Prostate gland (tissue), 2 donors: ENCODE results near the gene SMOC1. TPM values are rescaled to one million over a fixed set of nuclear protein-coding genes. Genes with fewer than 3 reads are reported as not detected.

ENCODE experiments used
- DNase-seq: peaks from one replicate; pipeline ENCODE4 v3.0.0-alpha.2; 2019; ENCODE audit warnings: low spot score
- H3K27ac ChIP-seq, 2 donors: fragments of 200-600 bp; sonication (generic); 2 replicates each; pipeline ENCODE4 v1.5.1; 2017 to 2019
- H3K27me3 ChIP-seq: fragments of 200-600 bp; sonication (generic); replicated peaks from 2 replicates; pipeline ENCODE4 v1.5.1; 2019; ENCODE audit not compliant: insufficient read depth
- H3K36me3 ChIP-seq, 2 donors: fragments of 200-600 bp; sonication (generic); 1 replicate in 1 of 2; 2 replicates in 1 of 2; pipeline versions ENCODE4 v1.5.1 to v1.8.1; 2017 to 2019
- H3K4me1 ChIP-seq: fragments of 200-600 bp; sonication (generic); replicated peaks from 2 replicates; pipeline ENCODE4 v1.5.1; 2019
- H3K4me3 ChIP-seq, 2 donors: fragments of 200-600 bp; sonication (generic); 2 replicates each; pipeline ENCODE4 v1.5.1; 2017 to 2019
- H3K9me3 ChIP-seq: fragments of 200-600 bp; sonication (generic); 2 replicates; pipeline ENCODE4 v1.5.1; 2017
- CTCF ChIP-seq, 4 experiments: fragments of 200-600 bp in 2 of 4; fragments of 450-650 bp in 2 of 4; sonication (generic) in 2 of 4; IDR thresholded peaks; 1 replicate in 3 of 4; 2 replicates in 1 of 4; pipeline ENCODE4 v1.5.1; 2016 to 2019; ENCODE audit warnings: antibody characterized with exemption in 4 of 4, mild to moderate bottlenecking in 2 of 4, moderate library complexity in 2 of 4
- POLR2A ChIP-seq: fragments of 450-650 bp; IDR thresholded peaks from one replicate; pipeline ENCODE4 v1.6.1; 2016; ENCODE audit warnings: antibody characterized with exemption, mild to moderate bottlenecking
- POLR2AphosphoS5 ChIP-seq: sonication (generic); formaldehyde crosslinking; IDR thresholded peaks from one replicate; pipeline ENCODE4 v1.6.1; 2017; ENCODE audit warnings: antibody characterized with exemption
- WGBS: methylation state at CpG from one replicate; pipeline ENCODE4 v1.1.5; 2018; 5-methylcytosine and 5-hydroxymethylcytosine counted together
- intact Hi-C: fragments of 100-400 bp; cut with DNase I; formaldehyde crosslinking; loops from one replicate; pipeline ENCODE4 v1.14.2; 2022
- total RNA-seq, 2 donors: library from RNA; depleted of rRNA; stranded (reverse); fragments of >200 nt; gene quantifications; one replicate each; pipeline ENCODE4 v1.1.0, GENCODE V29; 2016

Gene SMOC1
- total RNA-seq, 2 donors from 2014 or later: 3.7 to 187 TPM

DNA sequence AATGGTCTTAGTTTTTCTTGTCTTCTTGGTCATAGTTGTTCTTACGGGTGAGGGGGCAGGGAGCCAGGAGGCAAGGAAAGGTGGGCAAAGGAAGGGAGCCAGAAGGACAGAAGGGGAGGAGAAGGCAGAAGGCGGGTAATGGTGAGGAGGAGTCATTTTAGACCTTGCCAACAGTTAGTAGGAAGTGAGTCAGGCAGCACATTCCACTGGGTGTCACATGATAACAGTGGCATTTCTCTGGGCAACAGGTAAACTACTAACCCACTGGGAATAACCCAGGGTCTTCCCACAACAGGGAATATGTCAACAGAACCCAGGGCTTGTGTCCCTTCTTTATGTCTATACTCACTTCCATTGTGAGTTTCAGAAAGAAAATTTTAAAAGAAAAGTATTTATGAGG lies 181.9 kb downstream of the SMOC1 start:
- no peak for TF ChIP-seq CTCF (IDR thresholded peaks at IDR 0.05)
- TF ChIP-seq POLR2AphosphoS5: no peak
- no peak for TF ChIP-seq POLR2A
- WGBS: 56% methylated on average over 2 of the region's 2 CpGs
- Histone ChIP-seq H3K27ac (no peak overlapping the region), H3K4me3 (no peak overlapping the region), H3K36me3 (no peaks in the 10 kb centered on the region), H3K27me3 (no peaks in the 10 kb centered on the region), H3K9me3 (no peaks in the 10 kb centered on the region), H3K4me1 (no peaks in the 10 kb centered on the region)
- DNase-seq: no peak
- intact Hi-C loops: no loop called here

GRCh38 chr14:70064136-70064865 lies 185.1 kb downstream of the SMOC1 start:
- 60% methylated on average over 11 of the region's 11 CpGs for WGBS
- H3K4me1 ChIP-seq: no peaks in the 10 kb centered on the region
- TF ChIP-seq POLR2A: no peak
- no peak for TF ChIP-seq POLR2AphosphoS5
- no peak for TF ChIP-seq CTCF (IDR thresholded peaks at IDR 0.05)
- H3K4me3 ChIP-seq: no peak overlapping the region
- DNase-seq: no peak
- H3K36me3 ChIP-seq: no peaks in the 10 kb centered on the region
- intact Hi-C loops: no loop called here
- no peaks in the 10 kb centered on the region for H3K9me3 ChIP-seq
- H3K27ac ChIP-seq: no peak overlapping the region
- H3K27me3 ChIP-seq: no peaks in the 10 kb centered on the region

DNA sequence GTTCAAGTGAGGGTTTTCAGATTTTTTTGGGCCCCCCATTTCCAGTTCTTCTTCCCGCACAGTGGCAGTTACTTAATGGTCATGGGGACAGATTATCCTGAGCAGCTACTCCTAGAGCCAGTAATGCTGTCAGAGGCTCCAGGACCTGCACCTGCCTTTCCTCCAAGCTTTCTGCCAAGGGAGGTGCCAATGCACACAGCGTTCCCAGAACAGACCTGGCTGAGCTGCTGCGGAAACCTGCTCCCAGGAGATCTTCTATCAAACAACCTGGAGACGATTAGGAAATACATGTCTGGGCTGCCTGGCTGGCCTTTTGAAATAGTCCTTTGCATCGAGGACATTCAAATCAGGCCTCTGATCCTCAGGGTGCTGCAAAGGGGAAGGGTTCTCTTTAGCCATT lies 188.6 kb downstream of the SMOC1 start:
- no peak for TF ChIP-seq POLR2A
- TF ChIP-seq POLR2AphosphoS5: peak; percentile 40
- no peak overlapping the region for H3K4me3 ChIP-seq
- no peaks in the 10 kb centered on the region for H3K27me3 ChIP-seq
- no peaks in the 10 kb centered on the region for H3K9me3 ChIP-seq
- 59% methylated on average over 5 of the region's 5 CpGs for WGBS
- H3K27ac ChIP-seq: no peak overlapping the region
- no peaks in the 10 kb centered on the region for H3K4me1 ChIP-seq
- no peaks in the 10 kb centered on the region for H3K36me3 ChIP-seq
- peak; percentile 33 for DNase-seq
- intact Hi-C loops: no loop called here

GRCh38 chr14:70069186-70069585 lies 190.0 kb downstream of the SMOC1 start:
- no peak for DNase-seq
- no peak overlapping the region for H3K27ac ChIP-seq
- intact Hi-C loops: no loop called here
- no peaks in the 10 kb centered on the region for H3K4me1 ChIP-seq
- WGBS: 78% methylated on average over 5 of the region's 5 CpGs
- no peaks in the 10 kb centered on the region for H3K27me3 ChIP-seq
- no peak for TF ChIP-seq CTCF (IDR thresholded peaks at IDR 0.05)
- H3K9me3 ChIP-seq: no peaks in the 10 kb centered on the region
- H3K36me3 ChIP-seq: no peaks in the 10 kb centered on the region
- H3K4me3 ChIP-seq: no peak overlapping the region

- 46% methylated on average over 3 of the region's 3 CpGs for WGBS
- Histone ChIP-seq H3K4me3 (no peak overlapping the region), H3K4me1 (no peaks in the 10 kb centered on the region), H3K27ac (no peak overlapping the region), H3K27me3 (no peaks in the 10 kb centered on the region), H3K9me3 (no peaks in the 10 kb centered on the region), H3K36me3 (no peaks in the 10 kb centered on the region)
- peak; percentile 63 to 88 (median 72) for TF ChIP-seq CTCF (IDR thresholded peaks at IDR 0.05)
- no peak for TF ChIP-seq POLR2A
- DNase-seq: peak; percentile 58
- intact Hi-C loops: no loop called here
These were observed 194.8 kb downstream of the SMOC1 start for GRCh38 chr14:70073924-70074566.
